IMR-90 (cell line): ENCODE data around the gene NFIX. TPM values are rescaled to one million over a fixed set of nuclear protein-coding genes. Genes with fewer than 3 reads are reported as not detected.

Experiments used
- MAFK ChIP-seq: IDR thresholded peaks from 2 replicates; pipeline ENCODE4 v1.6.1; 2012; ENCODE audit warnings: low read depth, low read length, improper control_type of control experiment
- USF2 ChIP-seq: fragments of 150-350 bp; IDR thresholded peaks from 2 replicates; pipeline ENCODE4 v1.6.1; 2017; ENCODE audit warnings: mild to moderate bottlenecking, antibody characterized with exemption, low read length, low read depth
- polyA plus RNA-seq, 3 experiments: library from polyadenylated mRNA; depleted of rRNA; stranded (reverse); fragments of >200 nt; gene quantifications; 2 replicates each; pipeline ENCODE4 v1.2.3, GENCODE V29; 2012; ENCODE audit warnings: low replicate concordance in 1 of 3
- total RNA-seq: library from RNA; depleted of rRNA; stranded (reverse); fragments of >200 nt; gene quantifications from 2 replicates; pipeline ENCODE4 v1.2.3, GENCODE V29; 2012

NFIX gene
- total and polyA plus RNA-seq, 2 of the 4 experiments (the other 2 are of a cell fraction) = 10.2 to 47.7 TPM

DNA sequence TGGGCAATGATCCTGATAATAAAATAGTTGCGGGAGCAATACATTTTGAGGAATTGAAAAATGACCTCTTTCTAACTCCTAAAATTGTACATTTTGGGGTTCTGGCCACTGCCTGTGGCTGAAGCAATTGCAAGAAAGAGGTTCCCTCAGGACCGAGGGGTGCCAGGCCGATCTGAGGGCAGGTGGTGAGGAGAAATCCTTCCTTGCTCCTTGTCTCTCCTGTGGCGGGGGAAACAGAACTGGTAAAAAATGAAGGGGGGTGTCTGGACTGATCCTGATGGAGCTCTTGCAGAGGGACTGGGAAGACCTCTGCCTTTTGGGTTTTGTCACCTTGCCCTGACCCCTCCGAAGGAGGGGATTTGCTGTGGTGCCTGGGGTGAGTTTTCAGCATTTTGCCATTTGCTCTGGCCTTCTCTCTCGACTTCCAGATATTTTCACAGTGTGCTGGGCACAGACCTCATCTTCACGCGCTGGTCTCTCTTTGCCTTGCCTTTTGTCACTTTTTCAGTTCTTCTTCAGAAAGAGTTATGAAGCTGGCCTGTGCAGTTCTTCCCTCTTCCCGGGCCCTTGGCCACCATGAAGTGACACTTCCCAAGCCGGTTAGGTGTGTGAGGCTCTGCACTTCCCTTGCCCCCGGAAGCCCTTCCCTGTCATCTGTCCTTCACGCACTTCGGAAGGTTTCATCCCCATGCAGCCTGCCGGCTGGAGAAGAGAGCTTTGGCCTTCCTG lies 22.2 kb downstream of the NFIX start (continued):
- no peak for TF ChIP-seq USF2
- TF ChIP-seq MAFK = no peak
